Measurements from ENCODE around the gene SLIT3. TPM values are rescaled to one million over a fixed set of nuclear protein-coding genes. Genes with fewer than 3 reads are reported as not detected.

The SLIT3 gene
- total and polyA plus RNA-seq, 9 of the 15 experiments (the other 6 are each of a cell fraction or from before 2014, with no cell fraction given): 0.01 to 0.04 TPM; not detected in 7

- no peak for TF ChIP-seq MGA (IDR thresholded peaks at IDR 0.05)
- TF ChIP-seq ESRRA (IDR thresholded peaks at IDR 0.05; ENCODE audit: borderline replicate concordance, low read depth): no peak
- no peak for TF ChIP-seq BRF1 (IDR thresholded peaks at IDR 0.05; ENCODE audit: borderline replicate concordance, extremely low read depth, insufficient read length)
- TF ChIP-seq SMARCA4 (IDR thresholded peaks at IDR 0.05): no peak
- TF ChIP-seq ZNF280A (IDR thresholded peaks at IDR 0.05; ENCODE audit: low read depth, partially characterized antibody): no peak
- no peak for TF ChIP-seq HDAC2 (IDR thresholded peaks at IDR 0.05)
- TF ChIP-seq ZNF707 (CRISPR knock-in tag; conservative IDR thresholded peaks at IDR 0.05): no peak
- TF ChIP-seq PHB2 (IDR thresholded peaks at IDR 0.05; ENCODE audit: low read depth): no peak
- TF ChIP-seq BCOR (IDR thresholded peaks at IDR 0.05): no peak
- no peak for TF ChIP-seq YY1 (IDR thresholded peaks at IDR 0.05; ENCODE audit: borderline replicate concordance in 1 of 3, control insufficient read depth in 1 of 3, extremely low read depth in 1 of 3, insufficient read depth in 3 of 3, insufficient read length in 1 of 3, insufficient replicate concordance in 2 of 3, low read depth in 1 of 3, low read length in 2 of 3)
These were observed 186.4 kb downstream of the SLIT3 start (continued) for GRCh38 chr5:169114466-169115065.
